Suprapubic skin (tissue), 4 donors: ENCODE results near the gene MTFR1L. TPM values are rescaled to one million over a fixed set of nuclear protein-coding genes. Genes with fewer than 3 reads are reported as not detected.

Experiments used
- DNase-seq, 2 donors: peaks; one replicate each; pipeline ENCODE4 v3.0.0-alpha.2; 2019; ENCODE audit warnings: low spot score in 2 of 2
- H3K27ac ChIP-seq: fragments of 200-600 bp; sonication (generic); one replicate; pipeline ENCODE4 v1.5.1; 2019
- H3K27me3 ChIP-seq: fragments of 200-600 bp; sonication (generic); one replicate; pipeline ENCODE4 v1.5.1; 2019
- H3K36me3 ChIP-seq: fragments of 200-600 bp; sonication (generic); one replicate; pipeline ENCODE4 v1.5.1; 2019
- H3K4me1 ChIP-seq: fragments of 200-600 bp; sonication (generic); one replicate; pipeline ENCODE4 v1.5.1; 2019
- H3K4me3 ChIP-seq: fragments of 200-600 bp; sonication (generic); one replicate; pipeline ENCODE4 v1.5.1; 2019; ENCODE audit warnings: mild to moderate bottlenecking
- H3K9me3 ChIP-seq: fragments of 200-600 bp; sonication (generic); one replicate; pipeline ENCODE4 v1.5.1; 2019
- EP300 ChIP-seq: sonication (generic); formaldehyde crosslinking; IDR thresholded peaks from one replicate; pipeline ENCODE4 v1.6.1; 2017; ENCODE audit warnings: antibody characterized with exemption
- POLR2A ChIP-seq, 2 donors: fragments of 450-650 bp; IDR thresholded peaks; one replicate each; pipeline ENCODE4 v1.6.1; 2017; ENCODE audit warnings: antibody characterized with exemption in 2 of 2, mild to moderate bottlenecking in 2 of 2, moderate library complexity in 2 of 2
- POLR2AphosphoS5 ChIP-seq, 3 donors: sonication (generic); formaldehyde crosslinking; IDR thresholded peaks; one replicate each; pipeline ENCODE4 v1.6.1; 2017; ENCODE audit warnings: antibody characterized with exemption in 3 of 3
- WGBS: methylation state at CpG from one replicate; pipeline ENCODE4 v1.1.5; 2018; 5-methylcytosine and 5-hydroxymethylcytosine counted together
- total RNA-seq, 4 donors: library from RNA; depleted of rRNA; stranded (reverse); fragments of >200 nt; gene quantifications; one replicate each; pipeline ENCODE4 v1.1.0, GENCODE V29; 2016
- TF ChIP-seq, protein P1 (sequence below), 2 donors: fragments of 200-600 bp in 1 of 2; fragments of 450-650 bp in 1 of 2; sonication (generic) in 1 of 2; IDR thresholded peaks; one replicate each; pipeline ENCODE4 v1.5.1; 2016 to 2019; ENCODE audit warnings: antibody characterized with exemption in 2 of 2, mild to moderate bottlenecking in 1 of 2, moderate library complexity in 1 of 2

Gene MTFR1L
- total RNA-seq, 4 donors from 2014 or later: 35.2 to 79.3 (median 48.1) TPM

GRCh38 chr1:25780318-25781129 is 39.2 kb upstream of the MTFR1L start:
- Histone ChIP-seq H3K27me3 (no peaks in the 10 kb centered on the region), H3K4me3 (no peak overlapping the region), H3K4me1 (no peaks in the 10 kb centered on the region), H3K36me3 (no peaks in the 10 kb centered on the region), H3K9me3 (no peaks in the 10 kb centered on the region), H3K27ac (no peak overlapping the region)
- DNase-seq: no peak
- WGBS: 59% methylated on average over 6 of the region's 14 CpGs
- TF ChIP-seq EP300: no peak

DNA sequence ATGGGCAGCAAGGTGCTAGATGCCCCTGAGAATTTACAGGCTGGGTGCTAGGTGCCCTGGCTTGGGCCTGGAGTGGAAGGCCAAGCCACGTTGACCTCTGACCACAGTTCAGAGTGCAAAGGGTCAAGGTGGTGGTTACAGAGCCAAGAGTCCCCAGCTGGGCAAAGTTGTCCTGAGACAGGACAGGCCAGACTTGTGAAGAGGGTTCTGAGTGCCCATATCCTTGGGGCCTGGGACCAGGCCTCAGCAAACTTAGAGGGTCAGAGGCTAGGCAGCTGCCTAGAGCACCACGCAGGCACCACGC is 38.7 kb upstream of the MTFR1L start:
- no peak for DNase-seq
- TF ChIP-seq, protein P1, sequence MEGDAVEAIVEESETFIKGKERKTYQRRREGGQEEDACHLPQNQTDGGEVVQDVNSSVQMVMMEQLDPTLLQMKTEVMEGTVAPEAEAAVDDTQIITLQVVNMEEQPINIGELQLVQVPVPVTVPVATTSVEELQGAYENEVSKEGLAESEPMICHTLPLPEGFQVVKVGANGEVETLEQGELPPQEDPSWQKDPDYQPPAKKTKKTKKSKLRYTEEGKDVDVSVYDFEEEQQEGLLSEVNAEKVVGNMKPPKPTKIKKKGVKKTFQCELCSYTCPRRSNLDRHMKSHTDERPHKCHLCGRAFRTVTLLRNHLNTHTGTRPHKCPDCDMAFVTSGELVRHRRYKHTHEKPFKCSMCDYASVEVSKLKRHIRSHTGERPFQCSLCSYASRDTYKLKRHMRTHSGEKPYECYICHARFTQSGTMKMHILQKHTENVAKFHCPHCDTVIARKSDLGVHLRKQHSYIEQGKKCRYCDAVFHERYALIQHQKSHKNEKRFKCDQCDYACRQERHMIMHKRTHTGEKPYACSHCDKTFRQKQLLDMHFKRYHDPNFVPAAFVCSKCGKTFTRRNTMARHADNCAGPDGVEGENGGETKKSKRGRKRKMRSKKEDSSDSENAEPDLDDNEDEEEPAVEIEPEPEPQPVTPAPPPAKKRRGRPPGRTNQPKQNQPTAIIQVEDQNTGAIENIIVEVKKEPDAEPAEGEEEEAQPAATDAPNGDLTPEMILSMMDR (IDR thresholded peaks at IDR 0.05): no peak
- TF ChIP-seq POLR2A (IDR thresholded peaks at IDR 0.05) (no peak), POLR2AphosphoS5 (IDR thresholded peaks at IDR 0.05) (no peak), EP300 (no peak)
- no peaks in the 10 kb centered on the region for H3K4me1 ChIP-seq
- peaks cover 2% of the 10 kb centered on the region for H3K36me3 ChIP-seq
- H3K27me3 ChIP-seq: no peaks in the 10 kb centered on the region
- WGBS: 82% methylated on average over 3 of the region's 3 CpGs
- H3K27ac ChIP-seq: no peak overlapping the region
- H3K4me3 ChIP-seq: no peak overlapping the region
- no peaks in the 10 kb centered on the region for H3K9me3 ChIP-seq

- no peak for DNase-seq
- no peaks in the 10 kb centered on the region for H3K27me3 ChIP-seq
- 66% methylated on average over 12 of the region's 18 CpGs for WGBS
- H3K4me3 ChIP-seq: no peak overlapping the region
- peaks cover 12% of the 10 kb centered on the region for H3K4me1 ChIP-seq
- peaks cover 4% of the 10 kb centered on the region for H3K36me3 ChIP-seq
- TF ChIP-seq, protein P1 (IDR thresholded peaks at IDR 0.05): no peak
- TF ChIP-seq POLR2A (IDR thresholded peaks at IDR 0.05): no peak
- TF ChIP-seq POLR2AphosphoS5 (IDR thresholded peaks at IDR 0.05): no peak
- TF ChIP-seq EP300: no peak
- no peak overlapping the region for H3K27ac ChIP-seq
- no peaks in the 10 kb centered on the region for H3K9me3 ChIP-seq
Measured at GRCh38 chr1:25782608-25783201, 37.0 kb upstream of the MTFR1L start.

DNA sequence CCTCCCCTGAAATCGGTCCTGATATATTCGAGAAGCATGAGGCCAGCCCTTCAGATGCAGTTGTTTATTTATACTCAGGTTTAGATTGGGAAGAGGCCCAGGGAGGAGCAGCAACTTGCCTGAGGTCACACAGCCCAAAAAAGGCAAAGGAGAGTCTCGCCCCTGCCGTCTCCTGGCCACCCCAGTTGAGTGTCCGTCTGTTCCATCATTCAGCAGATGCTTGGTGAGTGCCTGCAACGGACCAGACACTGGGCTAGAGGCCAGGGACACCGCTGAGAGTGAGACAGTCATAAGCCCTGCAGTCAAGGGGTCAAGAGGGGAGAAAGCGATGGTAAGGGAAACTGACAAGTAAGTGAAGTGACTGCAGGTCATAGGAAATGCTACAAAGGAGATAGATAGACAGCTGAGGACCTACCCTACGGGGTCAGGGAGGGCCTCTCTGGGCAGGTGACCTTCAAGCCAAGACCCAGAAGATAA is 35.1 kb upstream of the MTFR1L start:
- Histone ChIP-seq H3K9me3 (no peaks in the 10 kb centered on the region), H3K27me3 (no peaks in the 10 kb centered on the region), H3K27ac (no peak overlapping the region), H3K36me3 (peaks cover 4% of the 10 kb centered on the region), H3K4me3 (no peak overlapping the region), H3K4me1 (peaks cover 12% of the 10 kb centered on the region)
- DNase-seq: no peak
- TF ChIP-seq POLR2A (IDR thresholded peaks at IDR 0.05) (no peak), POLR2AphosphoS5 (IDR thresholded peaks at IDR 0.05) (no peak), EP300 (no peak)
- TF ChIP-seq, protein P1 (IDR thresholded peaks at IDR 0.05): no peak
- WGBS: 78% methylated on average over 9 of the region's 9 CpGs

DNA sequence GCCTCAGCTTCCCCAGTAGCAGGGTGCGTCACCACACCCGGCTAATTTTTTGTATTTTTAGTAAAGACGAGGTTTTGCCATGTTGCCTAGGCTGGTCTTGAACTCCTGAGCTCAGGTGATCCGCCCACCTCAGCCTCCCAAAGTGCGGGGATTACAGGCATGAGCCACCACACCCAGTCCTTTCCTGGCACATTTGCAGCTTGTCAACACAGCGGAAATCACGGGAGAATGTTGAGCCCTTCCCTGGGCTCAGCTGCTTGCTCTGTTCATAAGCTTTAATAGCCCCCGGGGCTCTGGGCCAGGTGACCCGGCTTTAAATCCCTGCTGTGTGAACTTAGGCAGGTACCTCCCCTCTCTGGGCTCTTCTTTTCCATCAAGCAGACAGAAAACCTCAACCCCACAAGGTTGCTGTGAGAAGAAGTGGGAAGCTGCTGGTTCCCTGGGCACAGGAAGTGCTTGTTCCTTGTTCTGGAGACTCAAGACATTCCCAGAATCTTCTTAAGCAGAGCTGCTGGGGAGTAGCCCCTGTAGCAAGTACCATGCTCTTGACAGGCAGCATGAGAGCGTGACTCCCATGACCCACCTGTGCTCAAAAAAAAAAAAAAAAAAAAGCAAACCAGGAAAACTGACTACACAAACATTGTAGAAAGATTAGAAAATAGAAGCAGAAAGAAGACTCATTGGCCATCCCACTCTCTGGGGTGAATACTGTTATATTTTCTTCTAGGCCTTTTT is 34.3 kb upstream of the MTFR1L start:
- H3K4me1 ChIP-seq: peaks cover 12% of the 10 kb centered on the region
- DNase-seq: no peak
- no peaks in the 10 kb centered on the region for H3K9me3 ChIP-seq
- H3K36me3 ChIP-seq: peaks cover 4% of the 10 kb centered on the region
- WGBS: 67% methylated on average over 10 of the region's 10 CpGs
- no peak overlapping the region for H3K27ac ChIP-seq
- TF ChIP-seq POLR2A (IDR thresholded peaks at IDR 0.05) (no peak), EP300 (no peak), POLR2AphosphoS5 (IDR thresholded peaks at IDR 0.05) (no peak)
- TF ChIP-seq, protein P1 (IDR thresholded peaks at IDR 0.05): no peak
- no peak overlapping the region for H3K4me3 ChIP-seq
- no peaks in the 10 kb centered on the region for H3K27me3 ChIP-seq
